Bronchial smooth muscle cell (primary cell): ENCODE data around the gene ENTPD8. TPM values are rescaled to one million over a fixed set of nuclear protein-coding genes. Genes with fewer than 3 reads are reported as not detected.

Experiments
- total RNA-seq: library from RNA; depleted of rRNA; stranded (reverse); fragments of >200 nt; gene quantifications from 2 replicates; pipeline ENCODE4 v1.2.1, GENCODE V29; 2014

ENTPD8 gene, protein sequence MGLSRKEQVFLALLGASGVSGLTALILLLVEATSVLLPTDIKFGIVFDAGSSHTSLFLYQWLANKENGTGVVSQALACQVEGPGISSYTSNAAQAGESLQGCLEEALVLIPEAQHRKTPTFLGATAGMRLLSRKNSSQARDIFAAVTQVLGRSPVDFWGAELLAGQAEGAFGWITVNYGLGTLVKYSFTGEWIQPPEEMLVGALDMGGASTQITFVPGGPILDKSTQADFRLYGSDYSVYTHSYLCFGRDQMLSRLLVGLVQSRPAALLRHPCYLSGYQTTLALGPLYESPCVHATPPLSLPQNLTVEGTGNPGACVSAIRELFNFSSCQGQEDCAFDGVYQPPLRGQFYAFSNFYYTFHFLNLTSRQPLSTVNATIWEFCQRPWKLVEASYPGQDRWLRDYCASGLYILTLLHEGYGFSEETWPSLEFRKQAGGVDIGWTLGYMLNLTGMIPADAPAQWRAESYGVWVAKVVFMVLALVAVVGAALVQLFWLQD
- under 0.01 TPM in 1 of 2 replicates, not detected in the other for total RNA-seq

DNA sequence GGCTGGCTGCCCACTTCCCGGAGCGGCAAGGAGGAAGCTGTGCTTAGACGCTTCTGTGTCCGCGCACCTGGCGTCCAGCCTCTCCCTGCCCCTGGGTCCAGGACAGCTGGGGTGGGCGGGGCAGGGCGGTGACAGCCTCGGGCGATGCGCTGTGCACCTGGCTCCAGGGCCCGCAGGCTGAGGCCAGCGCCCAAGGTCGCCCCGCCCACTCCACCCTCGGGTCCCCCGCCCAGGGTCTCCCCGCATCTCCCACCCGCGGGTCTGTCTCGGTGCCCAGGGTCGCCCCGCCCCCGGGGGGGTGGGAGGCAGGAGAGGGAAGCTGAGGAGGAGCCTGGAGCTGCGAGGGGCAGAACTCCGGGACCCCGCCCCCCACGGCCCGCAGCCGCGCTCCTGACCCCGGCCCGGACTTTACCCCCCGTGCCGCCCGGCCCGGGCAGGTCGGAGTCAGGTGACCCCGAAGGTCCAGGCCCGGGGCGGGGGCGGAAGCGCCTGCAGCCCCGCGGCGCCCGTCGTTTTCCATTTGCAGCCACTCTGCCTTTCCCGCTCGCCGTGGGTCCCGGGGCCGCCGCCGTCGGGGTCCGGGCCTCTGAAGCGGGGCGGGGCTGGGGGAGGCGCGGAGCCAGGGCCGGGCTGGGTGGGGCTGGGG lies at the start of gene ENTPD8:
TSS of gene ENTPD8 (minus strand) at position 69 of the 646 bp plus-strand sequence. CDS start 3,072 bp downstream, outside the sequence.

GRCh38 chr9:137459152-137459600 lies 18.0 kb upstream of the ENTPD8 start, which contains the start of gene NSMF:
TSS of gene NSMF (minus strand) at chr9:137459334. CDS start at chr9:137459102, 232 bp downstream.

GRCh38 chr9:137422604-137423513 lies 18.3 kb downstream of the ENTPD8 start, which contains the start of the genes EXD3 and NOXA1:
TSS of gene EXD3 (minus strand) at chr9:137423162. CDS start at chr9:137395357, 27,805 bp downstream.
TSS of gene NOXA1 (plus strand) at chr9:137423393. CDS start at chr9:137423530, 137 bp downstream.

Other genes with a start within 250 kb of the ENTPD8 start
- gene TPRN, start 240.6 kb downstream of the ENTPD8 start, total RNA-seq: 3.9 and 5.4 TPM in 2 replicates
- gene TMEM203, start 235.7 kb downstream of the ENTPD8 start, total RNA-seq: 26.8 and 30.9 TPM in 2 replicates
- gene NDOR1, start 235.7 kb downstream of the ENTPD8 start, total RNA-seq: 2.2 and 2.3 TPM in 2 replicates
- 0.09 and 0.16 TPM in 2 replicates for gene RNF208, start 219.1 kb downstream of the ENTPD8 start, total RNA-seq
- 0.17 and 0.63 TPM in 2 replicates for gene CYSRT1, start 216.2 kb downstream of the ENTPD8 start, total RNA-seq
- gene RNF224, start 213.9 kb downstream of the ENTPD8 start, total RNA-seq: 0.09 TPM in 1 of 2 replicates, not detected in the other
- gene SLC34A3, start 210.5 kb downstream of the ENTPD8 start, total RNA-seq: not detected in 2 replicates
- gene TUBB4B, start 200.1 kb downstream of the ENTPD8 start, total RNA-seq: 84.7 and 125 TPM in 2 replicates
- 0.16 TPM in 1 of 2 replicates, not detected in the other for gene STPG3, start 190.1 kb downstream of the ENTPD8 start, total RNA-seq
- 39.2 and 49.2 TPM in 2 replicates for gene NELFB, start 186.0 kb downstream of the ENTPD8 start, total RNA-seq
- gene TOR4A, start 163.6 kb downstream of the ENTPD8 start, total RNA-seq: 5.8 and 11.5 TPM in 2 replicates
- gene NRARP, start 139.1 kb downstream of the ENTPD8 start, total RNA-seq: 0.09 and 0.16 TPM in 2 replicates
- 8.0 and 9.5 TPM in 2 replicates for gene EXD3, start 18.2 kb downstream of the ENTPD8 start, total RNA-seq
- gene NOXA1, start 18.0 kb downstream of the ENTPD8 start, total RNA-seq: 0.26 and 0.95 TPM in 2 replicates
- 10.5 and 11.3 TPM in 2 replicates for gene NSMF, start 18.0 kb upstream of the ENTPD8 start, total RNA-seq
- gene PNPLA7, start 109.0 kb upstream of the ENTPD8 start, total RNA-seq: 1.8 and 3.0 TPM in 2 replicates
- 32.7 and 62.6 TPM in 2 replicates for gene MRPL41, start 110.5 kb upstream of the ENTPD8 start, total RNA-seq
- 15.4 TPM in 2 replicates for gene DPH7, start 137.6 kb upstream of the ENTPD8 start, total RNA-seq
- 8.6 and 8.7 TPM in 2 replicates for gene ZMYND19, start 149.2 kb upstream of the ENTPD8 start, total RNA-seq
- 11.7 and 11.8 TPM in 2 replicates for gene ARRDC1, start 164.3 kb upstream of the ENTPD8 start, total RNA-seq
- 37.0 and 47.2 TPM in 2 replicates for gene EHMT1, start 177.6 kb upstream of the ENTPD8 start, total RNA-seq